Stimulated activated CD4-positive, alpha-beta T cell treated with anti-CD3 and anti-CD28 coated beads, Interleukin-4, amount 100 ng/mL, for 1 hour (primary cell): ENCODE data around the gene ARMC8.
"Not testable (repeated sequence)": the region's sequence is repeated elsewhere in the genome, so short reads cannot be mapped to it uniquely, and the experiment has no call there.

Source experiments
- DNase-seq: peaks from one replicate; pipeline ENCODE4 v3.0.0-alpha.2; 2020

The ARMC8 gene, protein sequence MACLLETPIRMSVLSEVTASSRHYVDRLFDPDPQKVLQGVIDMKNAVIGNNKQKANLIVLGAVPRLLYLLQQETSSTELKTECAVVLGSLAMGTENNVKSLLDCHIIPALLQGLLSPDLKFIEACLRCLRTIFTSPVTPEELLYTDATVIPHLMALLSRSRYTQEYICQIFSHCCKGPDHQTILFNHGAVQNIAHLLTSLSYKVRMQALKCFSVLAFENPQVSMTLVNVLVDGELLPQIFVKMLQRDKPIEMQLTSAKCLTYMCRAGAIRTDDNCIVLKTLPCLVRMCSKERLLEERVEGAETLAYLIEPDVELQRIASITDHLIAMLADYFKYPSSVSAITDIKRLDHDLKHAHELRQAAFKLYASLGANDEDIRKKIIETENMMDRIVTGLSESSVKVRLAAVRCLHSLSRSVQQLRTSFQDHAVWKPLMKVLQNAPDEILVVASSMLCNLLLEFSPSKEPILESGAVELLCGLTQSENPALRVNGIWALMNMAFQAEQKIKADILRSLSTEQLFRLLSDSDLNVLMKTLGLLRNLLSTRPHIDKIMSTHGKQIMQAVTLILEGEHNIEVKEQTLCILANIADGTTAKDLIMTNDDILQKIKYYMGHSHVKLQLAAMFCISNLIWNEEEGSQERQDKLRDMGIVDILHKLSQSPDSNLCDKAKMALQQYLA

GRCh38 chr3:138187296-138188012 lies at the start of gene ARMC8:
ARMC8 (plus strand) TSS chr3:138187301; CDS start chr3:138187555, 254 bp downstream.
- DNase-seq: peak; percentile 30

DNA sequence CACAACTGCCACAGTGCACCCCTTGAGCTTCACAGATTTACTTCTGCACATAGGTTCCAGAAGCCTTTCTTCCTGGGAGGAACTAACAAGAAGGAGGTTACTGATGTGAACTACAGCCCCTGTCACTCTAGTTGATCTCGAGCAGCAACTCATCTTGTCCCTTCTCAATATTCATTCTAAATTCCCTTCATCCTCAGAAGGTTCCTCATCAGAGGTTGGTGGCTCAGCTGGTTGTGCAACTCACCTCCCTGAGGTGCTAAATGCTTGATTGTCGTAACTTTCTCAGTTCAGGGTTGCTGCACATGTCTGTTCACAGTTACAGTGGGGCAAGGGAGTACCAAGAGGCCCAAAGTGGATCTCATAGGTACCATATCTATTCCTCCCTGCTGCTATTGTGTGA lies 49.2 kb upstream of the ARMC8 start:
- no peak for DNase-seq

DNA sequence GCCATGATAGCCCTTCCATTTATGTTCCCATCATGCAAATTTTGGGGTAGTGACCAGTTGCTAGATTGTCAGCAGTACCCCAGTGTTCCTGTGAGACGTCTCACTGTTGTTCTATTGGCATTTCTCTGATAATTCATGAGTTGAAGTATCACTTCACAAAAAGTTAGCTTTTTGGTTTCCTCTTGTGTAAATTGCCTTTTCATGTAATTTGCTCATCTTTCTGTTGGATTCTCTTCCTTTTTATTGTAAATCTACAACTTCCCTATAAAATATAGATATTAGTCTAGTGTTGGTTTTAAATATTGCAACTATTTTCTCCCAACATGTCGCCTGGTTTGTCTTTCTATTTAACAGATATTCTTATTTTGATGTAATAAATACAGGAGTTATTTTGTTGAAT lies 47.4 kb upstream of the ARMC8 start:
- no peak for DNase-seq

GRCh38 chr3:138140940-138141339 lies 46.2 kb upstream of the ARMC8 start:
- no peak for DNase-seq

DNA sequence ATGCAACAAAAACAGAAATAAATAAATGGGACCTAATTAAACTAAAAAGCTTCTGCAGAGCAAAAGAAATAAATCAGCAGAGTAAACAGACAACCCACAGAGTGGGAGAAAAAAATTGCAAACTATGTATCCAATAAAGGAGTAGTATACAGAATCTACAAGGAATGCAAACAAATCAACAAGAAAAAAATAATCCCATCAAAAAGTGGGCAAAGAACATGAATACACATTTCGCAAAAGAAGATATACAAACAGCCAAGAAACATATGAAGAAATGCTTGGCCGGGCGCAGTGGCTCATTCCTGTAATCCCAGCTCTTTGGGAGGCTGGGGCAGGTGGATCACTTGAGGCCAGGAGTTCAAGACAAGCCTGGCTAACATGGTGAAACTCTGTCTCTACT lies 44.9 kb upstream of the ARMC8 start:
- not testable (repeated sequence) for DNase-seq

- DNase-seq: no peak
These were observed 38.6 kb upstream of the ARMC8 start for GRCh38 chr3:138148503-138148902.

- no peak for DNase-seq
These were observed 32.6 kb upstream of the ARMC8 start for GRCh38 chr3:138154534-138154933.

DNA sequence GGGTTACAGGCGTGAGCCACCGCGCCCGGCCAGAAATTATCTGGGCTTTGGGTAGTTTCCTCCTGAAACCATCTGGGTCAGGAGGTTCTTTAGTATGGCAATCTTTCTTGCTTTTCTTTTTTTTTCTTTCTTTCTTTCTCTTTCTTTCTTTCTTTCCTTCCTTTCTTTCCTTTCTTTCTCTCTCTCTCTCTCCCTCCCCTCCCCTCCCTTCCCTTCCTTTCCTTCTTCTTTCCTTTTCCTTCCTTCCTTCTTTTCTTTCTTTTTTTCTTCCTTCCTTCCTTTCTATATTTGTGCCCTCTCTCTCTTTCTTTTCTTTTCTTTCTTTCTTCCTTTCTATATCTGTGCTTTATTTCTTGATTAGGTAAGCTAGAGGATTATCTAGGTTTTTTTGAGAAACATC lies 29.4 kb upstream of the ARMC8 start:
- DNase-seq: no peak

DNA sequence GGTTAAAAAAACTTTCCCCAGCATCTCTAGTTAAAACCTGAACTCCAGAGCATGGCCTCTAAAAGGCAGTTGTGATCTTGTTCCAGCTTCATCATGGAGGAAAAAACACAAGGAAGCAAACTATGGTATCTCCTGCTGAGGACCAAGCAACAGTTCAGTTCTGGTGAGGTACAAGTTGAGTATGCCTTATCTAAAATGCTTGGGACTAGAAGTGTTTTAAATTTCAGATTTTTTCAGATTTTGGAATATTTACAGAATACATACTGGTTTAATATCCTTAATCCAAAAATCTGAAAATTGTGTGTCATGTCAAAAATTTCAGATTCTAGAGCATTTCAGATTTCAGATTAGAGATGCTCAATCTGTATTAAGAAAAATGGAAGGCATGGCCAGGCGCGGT lies 22.0 kb upstream of the ARMC8 start:
- no peak for DNase-seq

- DNase-seq: no peak
These were observed 14.5 kb upstream of the ARMC8 start for GRCh38 chr3:138172625-138173024.

DNA sequence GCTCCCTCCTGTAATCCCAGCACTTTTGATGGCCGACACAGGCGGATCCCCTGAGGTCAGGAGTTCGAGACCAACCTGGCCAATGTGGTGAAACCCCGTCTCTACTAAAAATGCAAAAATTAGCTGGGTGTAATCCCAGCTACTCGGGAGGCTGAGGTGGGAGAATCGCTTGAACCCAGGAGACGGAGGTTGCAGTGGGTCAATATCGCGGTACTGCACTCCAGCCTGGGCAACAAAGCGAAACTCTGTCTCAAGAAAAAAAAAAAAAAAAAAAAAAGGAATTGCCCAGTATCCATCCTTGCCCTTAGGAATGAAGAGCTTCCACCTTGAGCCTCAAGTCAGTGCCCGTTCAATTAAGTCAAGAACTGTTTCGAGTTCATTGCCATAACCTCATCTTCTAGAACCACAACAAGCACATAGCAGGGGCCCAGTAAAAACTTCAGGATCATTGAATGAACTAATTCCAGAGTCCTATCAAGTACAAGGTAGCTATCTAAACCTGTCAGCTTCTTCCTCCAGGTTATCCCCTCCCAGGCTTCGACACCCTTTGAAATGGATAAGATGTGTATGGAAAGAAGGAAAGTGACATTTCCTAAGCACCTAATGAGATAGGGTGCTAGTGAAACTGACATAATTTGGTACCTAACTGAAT lies 13.2 kb upstream of the ARMC8 start:
- DNase-seq: no peak

GRCh38 chr3:138174421-138175131 lies 12.5 kb upstream of the ARMC8 start, which contains the start of gene DBR1:
DBR1 (minus strand) TSS chr3:138174921; CDS start chr3:138174795, 126 bp downstream.
- DNase-seq: peak; percentile 63

GRCh38 chr3:138180375-138181029 lies 6.6 kb upstream of the ARMC8 start:
- DNase-seq: no peak

- no peak for DNase-seq
These were observed 2.1 kb upstream of the ARMC8 start for GRCh38 chr3:138184994-138185393.

GRCh38 chr3:138186221-138186620 lies 880 bp upstream of the ARMC8 start:
- DNase-seq: no peak

DNA sequence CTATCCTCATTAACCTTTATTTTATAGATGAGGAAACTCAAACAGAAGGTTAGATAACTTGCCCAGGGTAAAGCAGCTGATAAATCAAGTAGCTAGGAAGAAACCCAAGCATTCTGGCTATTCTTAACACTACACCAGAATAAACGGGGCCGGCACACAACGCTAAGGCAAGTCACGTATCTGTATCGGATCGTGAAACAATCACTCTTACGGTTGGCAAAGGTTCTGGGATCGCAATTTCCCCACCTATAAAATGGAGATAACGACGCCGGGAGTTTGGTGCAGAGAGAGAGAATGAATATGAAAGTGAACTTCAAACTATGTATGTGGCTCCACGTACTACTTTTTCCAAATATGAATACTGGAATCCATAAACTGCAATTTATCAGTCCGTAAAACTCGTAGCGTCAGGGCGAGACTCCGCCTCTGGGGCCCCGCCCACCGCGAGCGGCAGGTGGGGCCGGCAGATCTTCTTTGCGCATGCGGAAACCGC lies 252 bp upstream of the ARMC8 start:
- peak; percentile 89 for DNase-seq

DNA sequence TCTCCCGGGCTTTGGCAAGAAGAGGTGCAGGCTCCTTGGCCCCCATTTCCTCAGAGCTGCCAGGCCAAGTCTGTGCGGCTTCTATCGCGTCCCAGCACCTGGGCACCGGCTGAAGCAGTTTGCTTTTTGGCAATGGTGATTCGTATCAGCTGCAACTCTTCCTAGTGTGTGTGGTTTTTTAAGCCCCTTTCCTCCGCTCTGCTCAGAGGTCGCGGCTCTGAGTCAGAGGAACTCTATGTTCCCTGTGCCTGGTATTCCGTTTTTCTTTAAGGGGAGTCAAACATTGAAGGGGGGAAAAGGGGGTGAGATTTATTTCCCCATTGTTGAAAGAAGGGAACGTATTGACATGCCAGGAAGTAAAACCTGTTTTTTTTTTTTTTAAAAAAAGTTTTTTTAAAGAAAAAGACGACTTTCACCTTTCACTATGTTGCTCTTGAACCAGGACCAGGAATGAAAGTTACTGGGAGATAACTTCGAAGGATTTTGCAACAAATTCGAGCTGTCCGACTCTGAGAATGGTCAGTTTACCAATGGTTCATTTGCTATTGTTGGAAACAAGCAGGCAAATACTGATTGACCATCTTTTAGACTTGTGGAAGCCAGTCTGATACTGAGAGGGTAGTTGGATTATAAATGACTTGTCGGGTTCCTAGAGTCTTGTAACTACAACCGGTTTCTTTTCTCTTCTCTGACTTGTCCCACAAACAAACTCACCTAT lies 1.1 kb downstream of the ARMC8 start:
- no peak for DNase-seq

DNA sequence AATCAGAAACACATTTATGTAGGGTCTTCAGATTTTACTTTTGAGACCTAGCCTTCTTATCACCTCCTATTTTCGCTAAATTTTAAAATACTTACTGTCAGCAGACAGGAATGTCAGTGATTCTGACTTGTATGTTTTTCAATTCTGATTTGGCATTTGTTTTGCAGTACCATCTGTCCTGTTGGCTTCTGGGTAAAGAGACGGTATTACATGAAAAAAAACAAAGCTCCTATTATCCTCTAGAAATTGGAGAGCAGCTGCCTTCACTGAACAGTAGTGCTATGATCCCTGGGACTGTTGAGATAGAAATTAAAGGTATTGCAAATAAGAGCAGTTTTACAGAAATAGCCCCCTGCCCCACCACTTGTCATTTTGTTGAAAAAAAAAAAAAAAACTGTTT lies 8.4 kb downstream of the ARMC8 start:
- no peak for DNase-seq

DNA sequence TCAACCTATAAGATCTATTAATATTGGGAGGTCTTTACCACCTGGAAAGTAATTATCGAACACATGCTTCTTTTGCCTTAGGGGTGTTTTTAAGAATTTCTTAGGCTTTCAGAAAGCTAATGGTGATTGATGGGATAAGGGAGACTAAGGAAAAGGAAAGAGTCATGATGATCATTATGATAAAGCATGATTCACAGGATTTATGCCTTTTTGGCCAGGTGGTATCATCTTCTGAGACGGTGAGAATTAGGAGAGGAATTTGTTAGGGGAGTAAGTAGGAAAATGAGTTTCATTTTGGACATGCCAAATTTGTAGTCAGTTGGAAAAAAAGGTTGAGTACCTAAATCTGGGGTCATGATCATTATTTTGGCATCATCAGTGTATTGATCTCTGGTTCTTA lies 8.9 kb downstream of the ARMC8 start:
- DNase-seq: no peak

DNA sequence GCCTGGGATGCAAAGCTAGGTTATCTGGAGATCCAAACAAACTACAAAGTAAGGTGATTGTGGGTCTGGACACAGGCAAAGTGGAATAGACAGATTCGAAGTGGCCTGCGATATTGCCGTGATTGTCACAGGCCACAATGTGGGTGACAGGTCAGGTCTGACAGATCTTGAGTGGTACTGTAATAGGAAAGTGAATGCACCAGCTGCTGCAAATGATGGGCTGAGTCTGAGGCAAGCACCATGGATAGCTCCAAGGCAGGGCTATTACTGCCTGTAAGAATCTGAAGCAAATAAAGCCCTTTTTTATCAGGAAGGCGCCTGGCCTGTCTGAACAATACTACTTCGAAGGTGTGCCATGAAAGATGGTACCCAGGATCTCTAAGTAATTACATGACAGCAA lies 10.0 kb downstream of the ARMC8 start:
- no peak for DNase-seq

- DNase-seq: no peak
These were observed 10.4 kb downstream of the ARMC8 start for GRCh38 chr3:138197524-138197923.
